ENCODE measurements around the gene CSF1R. TPM values are rescaled to one million over a fixed set of nuclear protein-coding genes. Genes with fewer than 3 reads are reported as not detected.

CSF1R gene
- polyA plus RNA-seq, 1 experiment = 0.09 TPM

DNA sequence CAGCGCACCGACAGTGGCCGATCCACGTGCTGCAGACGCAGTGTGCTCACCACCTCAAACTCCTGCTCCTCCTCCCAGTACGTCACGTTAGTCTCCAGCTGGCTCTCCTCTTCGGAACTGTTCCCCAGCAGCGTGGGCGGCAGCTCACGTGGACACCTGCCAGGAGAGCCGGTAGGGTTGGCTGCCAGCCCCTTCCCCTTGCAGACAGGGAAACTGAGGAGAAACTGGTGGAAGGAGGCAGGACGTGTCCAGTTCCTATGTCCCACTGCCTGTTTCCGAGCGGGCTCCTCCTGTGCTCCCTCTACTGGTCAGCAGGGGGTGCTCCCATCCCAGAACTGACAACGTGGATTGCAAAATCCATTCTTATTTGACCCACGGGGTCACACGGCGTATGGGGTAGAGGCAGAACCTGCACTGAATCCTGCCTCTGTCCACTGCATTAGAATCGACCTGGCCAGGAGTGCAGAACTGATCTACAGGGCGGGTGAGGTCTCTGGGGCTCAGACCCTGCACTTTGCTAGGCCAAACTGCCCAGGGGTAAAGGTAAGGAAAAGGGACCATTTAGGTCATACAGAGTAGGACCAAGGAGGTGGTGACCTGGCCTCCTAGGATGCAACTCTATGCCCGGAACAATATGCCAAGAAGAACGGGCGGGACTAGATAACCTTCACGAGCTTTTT is 43.6 kb upstream of the CSF1R start:
- no peak overlapping the region for H3K4me3 ChIP-seq (ENCODE audit: low read depth, low read length)
- DNase-seq (ENCODE audit: low read depth, low spot score) = no peak
- H3K9me3 ChIP-seq (ENCODE audit: control insufficient read depth, insufficient read depth, low read length) = no peaks in the 10 kb centered on the region
- ChIA-PET CTCF (interaction anchor here (0.6 to 6.2 kb wide), 8 partner anchors 9 to 221 kb away, joined by 3 to 59 read pairs (median 4); no protein-coding TSS in a partner anchor), POLR2A (interaction anchor here (1.7 kb wide), 1 partner anchor 26 kb away, joined by 6 read pairs; the partner anchor contains the start of gene PDGFRB)
- H3K27me3 ChIP-seq (ENCODE audit: control insufficient read depth, insufficient read depth, low read length) = no peaks in the 10 kb centered on the region
- TF ChIP-seq, protein P1, sequence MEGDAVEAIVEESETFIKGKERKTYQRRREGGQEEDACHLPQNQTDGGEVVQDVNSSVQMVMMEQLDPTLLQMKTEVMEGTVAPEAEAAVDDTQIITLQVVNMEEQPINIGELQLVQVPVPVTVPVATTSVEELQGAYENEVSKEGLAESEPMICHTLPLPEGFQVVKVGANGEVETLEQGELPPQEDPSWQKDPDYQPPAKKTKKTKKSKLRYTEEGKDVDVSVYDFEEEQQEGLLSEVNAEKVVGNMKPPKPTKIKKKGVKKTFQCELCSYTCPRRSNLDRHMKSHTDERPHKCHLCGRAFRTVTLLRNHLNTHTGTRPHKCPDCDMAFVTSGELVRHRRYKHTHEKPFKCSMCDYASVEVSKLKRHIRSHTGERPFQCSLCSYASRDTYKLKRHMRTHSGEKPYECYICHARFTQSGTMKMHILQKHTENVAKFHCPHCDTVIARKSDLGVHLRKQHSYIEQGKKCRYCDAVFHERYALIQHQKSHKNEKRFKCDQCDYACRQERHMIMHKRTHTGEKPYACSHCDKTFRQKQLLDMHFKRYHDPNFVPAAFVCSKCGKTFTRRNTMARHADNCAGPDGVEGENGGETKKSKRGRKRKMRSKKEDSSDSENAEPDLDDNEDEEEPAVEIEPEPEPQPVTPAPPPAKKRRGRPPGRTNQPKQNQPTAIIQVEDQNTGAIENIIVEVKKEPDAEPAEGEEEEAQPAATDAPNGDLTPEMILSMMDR (IDR thresholded peaks at IDR 0.05; ENCODE audit: low read depth, low read length) = peak; percentile 98
- H3K27ac ChIP-seq (ENCODE audit: low read depth, low read length) = no peak overlapping the region

DNA sequence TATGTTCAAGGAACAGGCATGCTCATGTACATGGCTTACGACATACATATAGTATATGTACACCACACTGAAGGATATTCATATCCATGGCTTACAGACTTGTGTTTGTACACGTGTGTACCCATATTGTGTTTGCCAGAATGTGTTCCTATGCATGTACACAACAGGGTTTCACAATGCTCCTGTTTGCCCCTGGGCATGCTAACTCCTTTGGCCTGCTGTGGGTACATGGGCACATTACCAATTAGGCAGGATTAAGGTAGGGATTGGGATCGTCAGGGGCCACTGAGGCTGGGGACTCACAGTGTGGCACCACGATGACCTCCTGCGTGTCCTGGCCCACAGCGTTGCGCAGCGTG is 43.1 kb upstream of the CSF1R start:
- DNase-seq (ENCODE audit: low read depth, low spot score) = no peak
- Histone ChIP-seq H3K9me3 (ENCODE audit: control insufficient read depth, insufficient read depth, low read length) (no peaks in the 10 kb centered on the region), H3K27ac (ENCODE audit: low read depth, low read length) (no peak overlapping the region), H3K27me3 (ENCODE audit: control insufficient read depth, insufficient read depth, low read length) (no peaks in the 10 kb centered on the region), H3K4me3 (ENCODE audit: low read depth, low read length) (no peak overlapping the region)
- ChIA-PET POLR2A (no interaction called here), CTCF (interaction anchor here (0.6 to 6.2 kb wide), 5 partner anchors 9 to 101 kb away, joined by 3 to 59 read pairs (median 6); no protein-coding TSS in a partner anchor)
- TF ChIP-seq, protein P1 (IDR thresholded peaks at IDR 0.05; ENCODE audit: low read depth, low read length) = no peak

DNA sequence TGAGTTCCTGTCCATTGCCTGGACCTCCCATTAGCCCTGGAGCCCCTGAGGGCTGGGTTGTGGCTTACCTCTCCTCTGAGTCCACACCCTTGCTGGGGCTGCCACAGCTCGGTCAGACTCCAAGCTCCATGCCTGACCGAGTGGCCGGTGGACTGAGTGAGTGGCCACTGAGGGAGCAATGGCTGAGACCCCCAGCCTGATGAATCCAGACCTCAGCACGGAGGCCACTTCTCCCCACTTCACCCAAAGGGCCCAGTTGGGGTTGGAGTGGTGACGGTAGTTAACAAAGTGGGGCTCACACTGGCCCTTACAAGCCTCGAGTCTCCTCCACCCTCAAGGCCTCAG is 40.5 kb upstream of the CSF1R start:
- Histone ChIP-seq H3K4me3 (ENCODE audit: low read depth, low read length) (no peak overlapping the region), H3K27me3 (ENCODE audit: control insufficient read depth, insufficient read depth, low read length) (no peaks in the 10 kb centered on the region), H3K27ac (ENCODE audit: low read depth, low read length) (no peak overlapping the region), H3K9me3 (ENCODE audit: control insufficient read depth, insufficient read depth, low read length) (no peaks in the 10 kb centered on the region; the same call in 1 of the 2 replicates)
- DNase-seq (ENCODE audit: low read depth, low spot score) = no peak
- ChIA-PET POLR2A (interaction anchor here (1.4 kb wide), 1 partner anchor 9 kb away, joined by 3 read pairs; no protein-coding TSS in a partner anchor), CTCF (no interaction called here)
- TF ChIP-seq, protein P1 (IDR thresholded peaks at IDR 0.05; ENCODE audit: low read depth, low read length) = no peak

DNA sequence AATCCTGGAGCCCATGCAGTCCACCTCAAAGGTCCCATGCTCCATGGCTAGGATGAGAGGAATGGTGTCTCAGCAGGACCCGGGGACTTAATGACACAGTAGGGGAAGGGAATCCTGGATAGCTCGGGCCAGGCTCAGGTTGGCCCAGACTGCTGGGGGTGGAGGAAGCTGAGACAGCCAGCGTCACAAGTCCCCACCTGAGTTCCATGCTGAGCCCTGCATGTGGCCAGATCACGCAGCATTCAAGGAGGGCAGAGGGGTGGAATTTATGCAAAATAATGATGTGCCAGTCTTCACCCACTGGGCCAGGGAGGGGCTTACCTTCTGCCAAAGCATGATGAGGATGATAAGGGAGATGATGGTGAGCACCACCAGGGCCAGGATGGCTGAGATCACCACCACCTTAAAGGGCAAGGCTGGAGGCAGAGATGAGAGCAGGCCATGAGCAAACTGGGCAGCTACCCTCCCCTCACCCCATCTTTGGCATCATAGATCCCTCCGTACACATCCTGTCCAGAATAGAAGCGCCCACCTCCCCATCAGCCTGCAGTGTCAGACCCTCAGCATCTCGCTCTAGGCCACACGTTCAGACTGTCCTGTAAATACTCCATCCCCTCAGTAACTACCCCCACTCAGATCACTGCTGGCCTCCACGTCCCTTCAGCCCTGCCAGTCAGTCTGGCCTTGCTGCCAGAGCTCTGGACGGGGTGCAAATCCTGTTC is 40.0 kb upstream of the CSF1R start:
- TF ChIP-seq, protein P1 (IDR thresholded peaks at IDR 0.05; ENCODE audit: low read depth, low read length) = no peak
- ChIA-PET POLR2A (interaction anchor here (1.4 kb wide), 1 partner anchor 9 kb away, joined by 3 read pairs; no protein-coding TSS in a partner anchor), CTCF (interaction anchor here (0.7 kb wide), 1 partner anchor 226 kb away, joined by 3 read pairs; no protein-coding TSS in a partner anchor)
- no peak overlapping the region for H3K4me3 ChIP-seq (ENCODE audit: low read depth, low read length)
- no peak for DNase-seq (ENCODE audit: low read depth, low spot score)
- no peak overlapping the region for H3K27ac ChIP-seq (ENCODE audit: low read depth, low read length)
- H3K9me3 ChIP-seq (ENCODE audit: control insufficient read depth, insufficient read depth, low read length) = no peaks in the 10 kb centered on the region; the same call in 1 of the 2 replicates
- H3K27me3 ChIP-seq (ENCODE audit: control insufficient read depth, insufficient read depth, low read length) = no peaks in the 10 kb centered on the region

DNA sequence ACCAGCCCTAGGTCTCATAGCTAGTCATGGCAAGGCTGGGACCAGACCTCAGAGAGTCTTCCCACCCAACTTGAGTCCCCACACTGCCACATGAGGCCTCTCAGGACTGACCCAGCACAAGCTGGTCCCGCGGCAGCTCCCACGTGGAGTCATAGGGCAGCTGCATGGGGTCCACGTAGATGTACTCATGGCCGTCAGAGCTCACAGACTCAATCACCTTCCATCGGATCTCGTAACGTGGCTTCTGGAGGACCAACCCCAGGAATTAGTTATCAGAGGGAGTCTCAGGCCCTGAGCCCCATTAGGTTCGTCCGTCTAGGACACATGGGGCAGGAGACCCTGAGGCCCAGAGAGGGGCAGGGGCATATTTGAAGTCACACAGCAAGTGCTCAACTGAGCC is 39.0 kb upstream of the CSF1R start:
- POLR2A ChIA-PET = interaction anchor here (0.7 kb wide), 1 partner anchor 91 kb away, joined by 3 read pairs; no protein-coding TSS in a partner anchor
- TF ChIP-seq, protein P1 (IDR thresholded peaks at IDR 0.05; ENCODE audit: low read depth, low read length) = no peak
- CTCF ChIA-PET = no interaction called here
- Histone ChIP-seq H3K27ac (ENCODE audit: low read depth, low read length) (no peak overlapping the region), H3K9me3 (ENCODE audit: control insufficient read depth, insufficient read depth, low read length) (no peaks in the 10 kb centered on the region; the same call in 1 of the 2 replicates), H3K27me3 (ENCODE audit: control insufficient read depth, insufficient read depth, low read length) (no peaks in the 10 kb centered on the region), H3K4me3 (ENCODE audit: low read depth, low read length) (no peak overlapping the region)
- DNase-seq (ENCODE audit: low read depth, low spot score) = no peak

Data from AG04450 (cell line).